T1000 (cell line): ENCODE data around the gene TNFRSF9.
"Not testable (repeated sequence)": the region's sequence is repeated elsewhere in the genome, so short reads cannot be mapped to it uniquely, and the experiment has no call there.

Experiments
- DNase-seq: peaks from one replicate; lab custom pipeline; 2025; ENCODE audit warnings: mixed read lengths; lab: John Stamatoyannopoulos, UW

TNFRSF9 gene

DNA sequence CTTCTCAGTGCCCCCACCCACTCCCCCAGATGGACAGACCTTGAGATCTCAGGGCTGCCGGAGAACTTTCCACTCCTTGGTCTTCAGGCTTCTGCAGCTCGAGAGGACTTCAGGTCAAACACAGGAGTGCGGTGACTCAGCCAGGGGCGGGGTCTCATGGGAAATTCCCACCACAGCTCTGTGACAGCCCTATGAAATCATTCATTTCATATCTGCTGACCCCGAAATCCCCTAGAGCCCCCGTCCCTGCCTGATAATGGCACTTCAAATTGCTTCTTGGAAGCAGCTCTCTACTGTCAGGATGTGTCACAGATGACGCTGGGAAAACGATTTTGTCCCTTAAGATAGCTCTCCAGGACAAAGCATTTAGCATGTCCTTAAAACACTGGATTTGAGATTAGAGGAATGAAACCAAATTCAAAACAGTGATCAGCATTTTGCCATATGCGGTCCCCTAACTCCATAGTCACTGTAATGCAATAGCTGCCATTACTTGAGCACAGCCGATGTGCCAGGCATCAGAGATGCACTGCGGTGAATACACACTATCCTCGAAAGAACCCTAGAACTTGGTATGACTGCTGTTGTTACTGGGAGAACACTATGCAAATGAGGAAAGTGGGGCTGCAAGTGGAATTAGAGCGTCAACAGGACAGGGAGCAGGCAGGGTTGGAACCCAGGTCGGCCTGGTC lies at the start of gene TNFRSF9:
Gene TNFRSF9 (minus strand): TSS at position 95 of the 692 bp plus-strand sequence. CDS start 845 bp downstream, outside the sequence.
- peak; percentile 36 for DNase-seq

DNA sequence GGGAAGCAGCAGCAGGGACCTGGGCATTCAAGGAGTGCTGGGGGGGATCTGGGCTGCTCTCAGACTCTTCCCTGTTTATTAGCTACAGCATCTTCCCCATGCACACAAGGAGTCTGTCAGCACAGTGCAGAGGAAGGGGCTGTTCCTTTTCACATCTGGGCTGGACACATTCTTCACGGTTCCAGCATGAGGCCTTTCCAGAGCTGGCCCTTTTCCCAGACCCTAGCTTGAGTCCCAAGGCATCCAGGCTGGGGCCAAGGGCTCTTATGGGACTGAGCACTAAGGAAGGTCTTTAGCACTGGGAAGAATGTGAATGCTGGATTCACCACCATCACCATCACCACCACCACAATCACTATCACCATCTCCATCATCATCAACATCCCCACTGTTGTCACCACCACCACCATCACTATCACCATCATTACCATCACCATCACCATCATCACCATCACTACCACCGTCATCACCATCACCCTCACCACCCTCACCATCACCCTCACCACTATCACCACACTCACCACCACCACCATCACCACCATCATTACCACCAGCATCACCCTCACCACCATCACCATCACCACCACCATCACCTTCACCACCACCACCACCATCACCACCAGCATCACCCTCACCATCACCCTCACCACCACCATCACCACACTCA lies 49.3 kb upstream of the TNFRSF9 start:
- DNase-seq: no peak

DNA sequence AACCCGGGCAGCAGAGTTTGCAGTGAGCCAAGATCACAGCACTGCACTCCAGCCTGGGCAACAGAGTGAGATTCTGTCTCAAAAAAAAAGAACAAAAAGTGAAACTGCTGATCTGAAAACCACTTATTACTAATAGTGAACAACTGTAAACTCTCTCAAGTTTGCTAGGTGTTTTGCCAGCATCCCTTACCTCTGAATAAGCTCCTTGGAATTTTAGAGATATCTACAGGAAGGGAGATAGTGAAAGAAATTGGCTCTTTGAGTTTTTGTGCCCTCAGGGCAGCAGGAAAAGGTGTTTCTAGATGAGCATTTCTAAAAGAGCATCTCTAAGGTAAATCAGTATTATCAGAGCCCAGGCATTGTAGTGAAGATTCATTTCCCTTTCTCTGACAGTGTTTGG lies 47.9 kb upstream of the TNFRSF9 start:
- no peak for DNase-seq

DNA sequence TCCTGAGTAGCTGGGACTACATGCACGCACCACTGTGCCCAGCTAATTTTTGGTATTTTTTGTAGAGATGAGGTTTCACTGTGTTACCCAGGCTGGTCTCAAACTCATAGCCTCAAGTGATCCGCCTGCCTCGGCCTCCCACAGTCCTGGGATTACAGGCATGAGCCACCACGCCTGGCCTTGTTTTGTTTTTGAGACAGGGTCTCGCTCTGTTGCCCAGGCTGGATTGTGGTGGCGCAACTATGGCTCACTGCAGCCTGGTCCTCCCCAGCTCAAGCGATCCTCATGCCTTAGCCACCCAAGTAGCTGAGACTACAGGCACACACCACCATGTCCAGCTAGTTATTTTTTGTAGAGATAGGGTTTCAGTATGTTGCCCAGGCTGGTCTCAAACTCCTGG lies 46.9 kb upstream of the TNFRSF9 start:
- DNase-seq: no peak

DNA sequence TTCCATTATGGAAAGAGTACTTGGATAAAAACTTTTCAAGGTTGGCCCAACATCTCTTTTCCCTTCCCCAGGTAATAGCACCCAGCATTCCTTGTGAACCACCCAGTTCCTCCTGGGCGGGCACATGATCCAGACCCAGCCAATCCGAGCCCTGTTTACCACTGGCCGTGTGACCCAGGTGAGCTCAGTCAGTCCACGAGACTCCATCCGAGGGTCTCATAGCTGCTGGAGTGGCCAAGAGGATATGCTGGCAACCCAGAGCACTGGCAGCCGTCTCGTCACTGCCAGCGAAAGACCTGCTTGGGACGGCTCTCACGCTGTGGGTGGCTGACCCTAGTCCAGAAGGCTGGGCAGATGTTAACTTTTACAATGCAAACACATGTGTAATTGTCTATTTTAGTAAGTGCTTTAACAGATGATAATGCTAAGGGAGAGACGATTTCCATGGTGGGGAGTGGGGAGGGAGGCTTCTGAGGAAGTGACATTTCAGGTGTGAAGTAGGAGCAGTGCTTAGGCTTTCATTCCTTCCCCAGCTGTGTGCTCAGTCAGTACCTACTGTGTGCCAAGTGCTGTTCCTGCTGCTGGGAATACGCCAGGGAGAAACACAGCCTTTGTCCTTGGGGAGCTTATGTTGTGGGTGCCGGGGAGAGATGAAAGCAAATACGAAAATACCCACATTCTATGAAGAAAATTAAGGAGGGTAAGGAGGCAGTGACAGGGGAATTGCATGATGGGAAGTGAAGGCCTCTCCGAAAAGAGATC lies 45.4 kb upstream of the TNFRSF9 start:
- no peak for DNase-seq

DNA sequence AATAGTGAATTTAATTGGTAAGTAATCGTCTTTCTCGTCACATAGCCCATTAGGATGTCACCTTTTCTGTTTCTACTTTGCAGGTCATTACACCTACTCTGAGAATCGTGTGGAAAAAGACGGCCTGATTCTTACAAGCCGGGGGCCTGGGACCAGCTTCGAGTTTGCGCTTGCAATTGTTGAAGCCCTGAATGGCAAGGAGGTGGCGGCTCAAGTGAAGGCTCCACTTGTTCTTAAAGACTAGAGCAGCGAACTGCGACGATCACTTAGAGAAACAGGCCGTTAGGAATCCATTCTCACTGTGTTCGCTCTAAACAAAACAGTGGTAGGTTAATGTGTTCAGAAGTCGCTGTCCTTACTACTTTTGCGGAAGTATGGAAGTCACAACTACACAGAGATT lies 44.2 kb upstream of the TNFRSF9 start:
- DNase-seq: no peak

DNA sequence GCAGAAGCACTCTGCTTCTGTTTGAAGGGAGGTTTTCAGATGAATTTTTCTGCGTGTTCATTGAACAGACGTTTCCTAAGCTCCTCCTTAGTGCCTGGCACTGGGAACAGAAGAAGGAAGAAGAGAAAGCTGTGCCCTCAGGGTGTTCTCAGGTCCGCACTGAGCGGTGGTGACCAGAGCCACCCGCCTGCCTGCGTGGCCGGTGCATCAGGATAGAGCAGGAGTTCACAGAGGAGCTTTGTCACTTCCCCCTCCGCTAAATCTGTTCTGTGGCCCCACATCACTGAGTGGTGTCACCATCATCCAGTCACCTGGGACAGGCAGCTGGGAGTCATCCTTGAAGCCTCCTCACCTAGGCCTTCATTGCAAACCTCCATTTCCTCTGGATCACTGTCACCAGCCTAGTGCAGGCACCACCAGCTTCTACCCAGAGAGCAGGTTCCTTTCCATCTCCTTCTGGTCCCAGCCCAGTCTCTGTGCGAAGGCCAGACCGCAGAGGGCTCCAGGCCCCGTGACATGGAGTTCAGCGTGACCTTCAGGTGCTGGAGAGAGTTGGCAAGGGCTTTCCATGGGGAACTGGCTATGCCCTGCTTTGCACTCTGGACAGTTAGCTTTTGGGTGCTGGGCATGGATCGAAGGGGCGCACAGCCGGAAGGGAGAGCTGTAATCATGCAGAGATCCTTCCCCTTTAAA lies 42.6 kb upstream of the TNFRSF9 start:
- no peak for DNase-seq

DNA sequence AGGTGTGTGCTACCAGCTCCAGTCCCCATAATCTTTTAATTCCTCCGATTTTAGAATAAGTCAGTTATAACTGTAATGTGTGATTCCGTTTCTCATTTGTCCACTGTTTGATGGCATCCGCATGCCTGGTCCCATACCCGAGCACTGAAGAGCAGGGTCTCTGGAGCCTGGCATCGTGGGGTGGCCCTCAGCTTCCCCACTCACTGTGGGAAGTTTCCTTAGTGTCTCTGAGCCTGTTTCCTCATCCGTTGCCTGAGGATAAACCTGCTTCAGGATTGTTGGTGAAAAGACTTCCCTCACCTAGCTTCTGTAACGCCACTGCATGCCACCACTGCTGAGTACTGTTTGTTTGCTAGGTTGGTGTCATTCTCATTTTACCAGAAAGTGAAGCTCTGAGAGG lies 40.3 kb upstream of the TNFRSF9 start:
- DNase-seq: no peak

DNA sequence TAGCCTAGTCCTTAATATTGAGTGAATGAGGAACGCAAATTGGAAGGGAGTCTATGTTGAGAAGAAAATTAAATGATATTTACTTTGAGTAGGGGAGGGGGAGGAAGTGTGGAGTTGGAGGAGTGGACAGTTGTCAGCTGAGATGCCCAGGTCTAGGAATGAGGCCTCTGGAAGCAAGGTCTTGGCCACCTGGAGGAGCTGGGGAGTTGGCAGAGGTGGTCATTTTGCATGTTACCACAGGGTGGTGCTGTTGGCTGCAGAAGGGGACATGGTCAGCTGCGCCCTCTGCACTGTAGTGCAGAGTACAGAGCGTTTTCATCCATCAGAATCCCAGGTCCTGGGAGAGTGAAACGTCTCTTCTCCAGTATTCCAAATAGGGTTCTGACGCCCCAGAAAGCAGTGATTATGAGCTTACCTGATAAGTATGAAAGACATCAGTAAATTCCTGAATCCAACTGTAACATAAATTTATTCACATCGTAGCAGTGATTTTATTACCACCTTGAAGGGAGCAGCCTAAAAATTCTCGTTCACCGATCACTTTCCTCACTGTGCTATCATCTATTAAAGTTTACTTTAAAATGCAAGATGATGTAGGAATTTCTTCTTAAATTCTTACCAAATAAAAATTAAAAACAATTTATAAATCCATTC lies 34.7 kb upstream of the TNFRSF9 start:
- peak; percentile 34 for DNase-seq

DNA sequence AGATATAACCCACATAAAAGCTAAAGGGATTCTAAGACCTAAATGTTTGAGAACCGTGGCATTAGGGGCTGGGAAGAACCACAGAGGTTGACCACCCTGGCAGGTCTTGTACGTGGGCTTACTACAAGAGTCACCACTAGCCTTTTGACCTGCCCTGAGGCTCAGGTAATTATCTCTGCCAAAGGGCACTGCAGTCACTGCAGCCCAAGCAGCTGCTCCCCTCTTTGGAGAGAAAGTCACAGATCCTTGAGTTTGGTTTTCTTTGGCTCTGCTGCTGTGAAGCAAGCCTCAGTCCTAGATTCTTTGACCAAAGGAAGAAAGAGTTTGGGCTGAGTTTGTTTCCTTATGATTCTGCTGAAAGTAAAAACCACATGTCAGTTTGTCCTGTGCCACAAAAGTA lies 32.4 kb upstream of the TNFRSF9 start:
- DNase-seq: no peak

DNA sequence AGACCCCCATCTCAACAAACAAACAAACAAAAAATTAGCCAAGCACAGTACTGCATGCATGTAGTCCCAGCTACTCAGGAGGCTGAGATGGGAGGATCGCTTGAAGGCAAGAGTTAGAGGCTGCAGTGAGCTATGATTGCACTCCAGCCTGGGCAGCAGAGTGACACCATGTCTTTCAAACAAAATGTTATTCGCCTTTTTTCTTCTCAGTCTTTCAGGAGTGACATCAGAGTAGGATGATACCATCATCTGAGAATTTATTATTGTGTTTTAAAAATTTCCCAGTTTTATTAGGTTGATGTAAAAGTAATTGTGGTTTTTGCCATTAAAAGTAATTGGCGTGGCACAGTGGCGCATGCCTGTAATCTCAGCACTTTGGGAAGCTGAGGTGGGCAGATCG lies 31.6 kb upstream of the TNFRSF9 start:
- DNase-seq: no peak

DNA sequence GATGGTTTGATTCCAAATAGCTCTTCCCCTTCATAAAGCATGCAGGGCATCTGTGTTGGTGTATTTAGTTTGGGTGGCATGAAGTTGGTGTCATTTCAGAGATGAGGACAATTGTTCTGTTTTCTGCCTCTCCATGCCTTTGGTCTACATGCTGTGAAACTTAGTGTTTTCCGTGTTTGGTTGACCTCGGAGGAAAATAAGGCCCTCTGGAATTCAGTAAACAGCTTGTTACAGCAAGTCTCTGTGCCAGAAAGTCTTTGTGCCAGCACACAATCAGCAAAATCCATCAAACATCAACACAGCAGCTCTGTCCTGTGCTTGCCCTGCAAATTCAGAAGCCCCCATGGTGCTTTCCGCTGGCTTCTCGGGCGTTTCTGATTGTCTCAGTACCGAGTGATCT lies 30.4 kb upstream of the TNFRSF9 start:
- no peak for DNase-seq

DNA sequence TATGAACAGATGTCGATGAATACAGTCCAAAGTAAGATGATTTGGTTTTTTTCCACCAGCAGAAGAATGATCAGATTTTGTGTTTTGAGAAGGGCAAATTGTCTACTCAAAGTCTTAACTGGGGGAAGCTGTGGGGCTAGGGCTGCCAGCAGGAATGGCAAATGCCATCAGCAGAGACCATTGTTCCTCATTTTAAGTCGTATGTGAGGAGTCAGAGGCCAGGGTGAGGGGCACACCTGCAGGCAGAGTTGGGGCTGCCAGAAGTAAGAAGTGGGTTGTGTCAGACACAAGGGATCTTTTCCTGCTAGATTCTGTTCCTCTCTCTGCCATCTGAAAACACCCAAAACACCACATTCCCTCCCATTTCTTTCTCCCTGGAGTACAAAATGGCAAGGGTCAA lies 29.6 kb upstream of the TNFRSF9 start:
- no peak for DNase-seq

DNA sequence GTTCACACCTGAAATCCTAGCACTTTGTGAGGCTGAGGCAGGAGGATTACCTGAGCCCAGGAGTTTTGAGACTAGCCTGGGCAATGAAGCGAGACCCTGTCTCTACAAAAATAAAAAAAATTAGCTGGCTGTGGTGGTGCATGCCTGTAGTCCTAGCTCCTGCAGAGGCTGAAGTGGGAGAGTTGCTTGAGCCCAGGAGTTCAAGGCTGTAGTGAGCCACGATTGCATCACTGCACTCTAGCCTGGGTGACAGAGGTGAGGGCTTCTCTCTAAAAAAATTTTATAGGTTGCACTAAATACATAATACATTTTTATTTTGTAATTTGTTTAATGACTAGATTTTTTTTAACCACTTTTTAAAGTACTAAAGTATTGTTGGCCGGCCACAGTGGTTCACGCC lies 27.0 kb upstream of the TNFRSF9 start:
- DNase-seq: no peak

DNA sequence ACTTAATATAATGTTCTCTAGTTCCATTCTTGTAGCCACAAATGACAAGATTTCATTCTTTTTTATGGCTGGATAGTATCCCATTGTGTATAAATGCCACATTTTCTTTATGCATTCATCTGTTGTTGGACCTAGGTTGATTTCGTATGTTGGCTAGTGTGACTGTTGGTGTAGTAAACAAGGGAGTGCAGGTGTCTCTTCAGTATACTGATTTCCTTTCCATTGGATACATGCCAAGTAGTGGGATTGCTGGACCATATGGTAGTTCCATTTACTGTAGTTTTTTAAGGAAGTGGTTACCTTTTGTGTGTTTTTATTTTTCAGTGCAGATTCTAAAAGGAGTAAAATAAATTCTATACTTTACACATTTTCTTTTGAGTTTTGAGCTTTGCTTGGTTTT lies 26.6 kb upstream of the TNFRSF9 start:
- no peak for DNase-seq

DNA sequence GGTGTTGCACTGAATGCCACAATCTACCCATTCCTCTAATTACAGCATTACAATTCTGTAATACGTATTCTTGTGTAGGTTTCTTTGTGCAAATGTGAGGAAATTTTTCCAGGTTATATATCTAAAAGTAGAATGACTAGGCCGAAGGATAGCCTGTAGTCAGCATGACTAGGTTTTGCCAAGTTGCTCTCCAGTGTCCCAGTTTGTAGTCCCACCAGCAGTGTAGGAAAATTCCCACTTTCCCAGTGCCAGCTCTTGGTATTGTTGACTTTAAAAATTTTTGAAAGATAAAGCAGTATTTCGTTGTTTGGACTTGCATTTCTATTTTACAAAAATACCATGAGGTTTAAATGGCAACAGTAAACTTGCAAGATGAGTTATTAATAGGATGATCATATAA lies 23.8 kb upstream of the TNFRSF9 start:
- DNase-seq: no peak

DNA sequence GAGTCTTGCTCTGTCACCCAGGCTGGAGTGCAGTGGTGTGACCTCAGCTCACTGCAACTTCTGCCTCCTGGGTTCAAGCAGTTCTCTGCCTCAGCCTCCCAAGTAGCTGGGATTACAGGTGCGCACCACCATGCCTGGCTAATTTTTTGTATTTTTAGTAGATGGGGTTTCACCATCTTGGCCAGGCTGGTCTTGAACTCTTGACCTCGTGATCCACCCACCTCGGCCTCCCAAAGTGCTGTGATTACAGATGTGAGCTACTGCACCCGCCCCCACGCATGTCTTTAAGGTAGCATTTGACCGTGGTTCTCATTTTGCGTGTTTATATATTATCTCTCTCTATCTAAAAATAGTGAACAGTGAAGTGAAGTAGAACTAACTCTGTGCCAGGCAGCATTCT lies 23.2 kb upstream of the TNFRSF9 start:
- not testable (repeated sequence) for DNase-seq

DNA sequence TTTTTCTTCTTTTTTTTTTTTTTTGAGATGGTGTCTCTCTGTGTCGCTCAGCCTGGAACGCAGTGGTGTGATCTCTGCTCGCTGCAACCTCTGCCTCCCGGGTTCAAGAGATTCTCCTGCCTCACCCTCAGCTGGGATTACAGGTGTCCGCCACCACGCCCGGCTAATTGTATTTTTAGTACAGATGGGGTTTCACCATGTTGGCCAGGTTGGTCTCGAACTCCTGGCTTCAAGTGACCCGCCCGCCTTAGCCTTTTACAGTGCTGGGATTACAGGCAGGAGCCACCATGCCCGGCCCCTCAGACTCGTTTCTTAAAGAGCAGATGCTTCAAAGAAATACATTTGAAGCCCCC lies 22.7 kb upstream of the TNFRSF9 start:
- DNase-seq: not testable (repeated sequence)

DNA sequence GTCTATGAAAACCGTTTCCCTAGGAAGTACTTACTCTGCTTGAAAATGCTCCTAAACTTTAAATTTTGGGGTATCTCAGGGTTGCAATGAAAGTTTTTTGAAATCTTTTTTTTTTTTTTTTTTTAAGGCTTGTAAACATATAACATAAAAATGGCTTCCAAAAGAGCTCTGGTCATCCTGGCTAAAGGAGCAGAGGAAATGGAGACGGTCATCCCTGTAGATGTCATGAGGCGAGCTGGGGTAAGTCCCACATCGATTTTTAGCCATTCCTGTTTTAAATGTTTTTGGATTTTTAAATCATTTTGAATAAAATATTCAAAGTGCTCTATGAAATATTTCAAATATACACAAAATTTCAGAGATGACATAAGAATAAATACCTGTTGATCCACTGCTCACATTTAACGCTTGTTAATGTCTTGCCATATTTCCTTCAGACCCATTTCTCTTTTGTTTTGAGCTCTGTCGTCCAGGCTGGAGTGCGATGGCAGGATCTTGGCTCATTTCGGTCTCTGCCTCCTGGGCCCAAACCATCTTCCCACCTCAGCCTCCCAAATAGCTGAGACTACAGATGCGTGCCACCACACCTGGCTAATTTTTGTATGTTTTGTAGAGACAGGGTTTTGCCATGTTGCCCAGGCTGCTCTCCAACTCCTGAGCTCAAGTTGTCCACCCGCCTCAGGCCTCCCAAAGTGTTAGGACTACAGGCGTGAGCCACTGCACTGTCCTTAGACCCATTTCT lies 22.2 kb upstream of the TNFRSF9 start:
- DNase-seq: no peak

DNA sequence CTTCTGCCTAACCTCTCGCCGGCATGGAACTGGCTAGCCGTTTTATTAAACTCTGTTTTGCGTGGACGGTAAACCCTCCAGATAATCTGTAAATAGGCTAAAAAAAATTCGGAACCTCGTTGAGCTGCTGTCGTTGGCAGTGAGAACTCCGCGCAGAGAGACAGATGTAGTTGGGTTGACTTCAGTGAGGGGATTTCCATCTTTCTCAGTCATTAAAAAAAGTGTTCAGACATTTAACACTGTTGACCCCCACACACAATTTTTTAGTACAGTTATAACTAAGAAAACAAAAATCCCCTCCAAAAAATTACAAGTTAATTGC lies 21.3 kb upstream of the TNFRSF9 start:
- no peak for DNase-seq

DNA sequence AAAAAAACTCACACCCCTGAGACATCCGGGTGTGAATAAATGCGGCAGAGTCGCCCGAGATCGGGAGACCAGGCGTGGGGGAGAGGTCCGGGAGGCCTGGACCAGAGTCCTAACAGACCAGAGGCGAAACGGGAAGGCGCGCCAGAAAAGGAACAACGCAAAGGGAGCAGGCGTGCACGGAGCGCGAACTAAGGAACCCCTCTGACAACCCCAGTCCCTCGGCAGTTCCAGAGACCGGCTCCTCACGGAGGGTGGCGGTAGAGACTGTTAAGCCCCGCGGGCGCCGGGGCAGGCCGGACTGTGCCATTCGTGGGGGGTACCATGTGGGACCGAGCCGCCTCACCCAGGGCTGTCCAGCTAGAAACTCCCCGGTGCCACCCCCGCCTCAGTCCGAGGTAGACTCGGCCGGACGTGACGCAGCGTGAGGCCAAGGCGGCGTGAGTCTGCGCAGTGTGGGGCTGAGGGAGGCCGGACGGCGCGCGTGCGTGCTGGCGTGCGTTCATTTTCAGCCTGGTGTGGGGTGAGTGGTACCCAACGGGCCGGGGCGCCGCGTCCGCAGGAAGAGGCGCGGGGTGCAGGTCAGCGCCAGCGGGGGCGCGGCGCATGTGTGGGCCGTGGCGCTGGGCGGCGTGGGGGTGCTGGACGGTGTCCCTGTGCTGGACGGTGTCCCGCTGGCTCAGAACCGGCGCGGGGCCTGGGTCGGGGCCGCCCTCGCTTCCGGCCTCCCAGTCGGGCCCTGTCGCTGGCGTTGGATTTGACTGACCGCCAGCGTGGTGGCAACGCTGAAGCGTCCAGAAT lies 20.8 kb upstream of the TNFRSF9 start, which contains the start of gene PARK7:
Gene PARK7 (plus strand): TSS at position 496 of the 798 bp plus-strand sequence. CDS start 1,075 bp downstream, outside the sequence.
- peak; percentile 99 for DNase-seq
